Measurements from ENCODE around the gene PUS7. TPM values are rescaled to one million over a fixed set of nuclear protein-coding genes. Genes with fewer than 3 reads are reported as not detected.
"Not testable (repeated sequence)": the region's sequence is repeated elsewhere in the genome, so short reads cannot be mapped to it uniquely, and the experiment has no call there.

The PUS7 gene
- total RNA-seq, 8 experiments from 2014 or later, result 7.2 to 42.6 (median 14.3) TPM

DNA sequence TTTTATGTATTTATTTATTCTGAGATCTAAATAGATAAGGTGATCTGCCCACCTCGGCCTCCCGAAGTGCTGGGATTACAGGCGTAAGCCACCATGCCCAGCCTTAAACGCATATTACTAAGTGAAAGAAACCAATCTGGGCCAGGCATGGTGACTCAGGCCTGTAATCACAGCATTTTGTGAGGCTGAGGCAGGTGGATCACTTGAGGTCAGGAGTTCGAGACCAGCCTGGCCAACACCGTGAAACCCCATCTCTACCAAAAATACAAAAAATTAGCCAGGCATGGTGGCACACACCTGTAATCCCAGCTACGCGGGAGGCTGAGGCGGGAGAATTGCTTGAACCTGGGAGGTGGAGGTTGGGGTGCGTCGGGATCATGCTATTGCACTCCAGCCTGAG, 2.4 kb upstream of the PUS7 start:
- in situ Hi-C loops (cut with MboI; ENCODE audit: low pct_unique_long_range_greater_than_20kb in 2 of 9, low sequenced_read_pairs in 9 of 9, unreplicated experiment in 9 of 9); H3K4me1 ChIP-seq (replicated peaks in 1 of 2); H3K4me3 ChIP-seq; ATAC-seq (replicated peaks in 6 of 8); H3K27ac ChIP-seq: not testable (repeated sequence)
- 73 to 100% (median 93%) methylated on average over 1 to 11 of the region's 11 CpGs for WGBS, 10 experiments

- ATAC-seq (replicated peaks in 6 of 8), result peak; percentile 57 to 67 (median 62)
- H3K4me1 ChIP-seq (replicated peaks in 1 of 2), result peaks cover 8% of the 10 kb centered on the region in 2 donors
- H3K27ac ChIP-seq, result peak overlapping the region; percentile 63 to 65
- WGBS, 10 experiments, result 0 to 35% (median 20%) methylated on average over 1 to 12 of the region's 25 CpGs; no CpG with 5 or more reads in 1 of the 10 experiments
- H3K4me3 ChIP-seq, result peak overlapping the region; percentile 67 to 98 (median 71)
- in situ Hi-C loops (cut with MboI; ENCODE audit: low pct_unique_long_range_greater_than_20kb in 2 of 9, low sequenced_read_pairs in 9 of 9, unreplicated experiment in 9 of 9), result no loop called here
These were observed 899 bp downstream of the PUS7 start for GRCh38 chr7:105521027-105521716.

GRCh38 chr7:105520620-105521019, 1.5 kb downstream of the PUS7 start:
- H3K27ac ChIP-seq; H3K4me1 ChIP-seq (replicated peaks in 1 of 2); in situ Hi-C loops (cut with MboI; ENCODE audit: low pct_unique_long_range_greater_than_20kb in 2 of 9, low sequenced_read_pairs in 9 of 9, unreplicated experiment in 9 of 9); ATAC-seq (replicated peaks in 6 of 8): not testable (repeated sequence)
- 67 to 100% (median 93%) methylated on average over 2 to 6 of the region's 7 CpGs; no CpG with 5 or more reads in 1 of the 10 experiments for WGBS, 10 experiments
- peak overlapping the region in 2 of 5 donors; percentile 67 to 98 for H3K4me3 ChIP-seq

GRCh38 chr7:105519353-105519752, 2.7 kb downstream of the PUS7 start:
- peaks cover 8% of the 10 kb centered on the region in 2 donors for H3K4me1 ChIP-seq (replicated peaks in 1 of 2)
- H3K27ac ChIP-seq, result no peak overlapping the region
- WGBS, 10 experiments, result 40 to 100% (median 83%) methylated on average over 1 to 5 of the region's 6 CpGs; no CpG with 5 or more reads in 2 of the 10 experiments
- no peak for ATAC-seq (replicated peaks in 6 of 8)
- H3K4me3 ChIP-seq, result no peak overlapping the region
- in situ Hi-C loops (cut with MboI; ENCODE audit: low pct_unique_long_range_greater_than_20kb in 2 of 9, low sequenced_read_pairs in 9 of 9, unreplicated experiment in 9 of 9), result no loop called here

DNA sequence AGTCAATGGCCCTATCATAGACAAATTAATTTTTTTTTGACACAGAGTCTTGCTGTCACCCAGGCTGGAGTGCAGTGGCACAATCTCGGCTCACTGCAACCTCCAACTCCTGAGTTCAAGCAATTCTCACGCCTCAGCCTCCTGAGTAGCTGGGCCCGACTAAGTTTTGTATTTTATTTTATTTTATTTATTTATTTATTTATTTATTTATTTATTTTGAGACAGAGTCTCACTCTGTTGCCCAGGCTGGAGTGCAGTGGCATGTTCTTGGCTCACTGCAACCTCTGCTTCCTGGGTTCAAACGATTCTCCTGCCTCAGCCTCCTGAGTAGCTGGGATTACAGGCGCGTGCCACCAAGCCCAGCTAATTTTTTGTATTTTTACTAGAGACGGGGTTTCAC, 6.5 kb downstream of the PUS7 start:
- in situ Hi-C loops (cut with MboI; ENCODE audit: low pct_unique_long_range_greater_than_20kb in 2 of 9, low sequenced_read_pairs in 9 of 9, unreplicated experiment in 9 of 9); H3K27ac ChIP-seq; ATAC-seq (replicated peaks in 6 of 8); H3K4me3 ChIP-seq; H3K4me1 ChIP-seq (replicated peaks in 1 of 2): not testable (repeated sequence)
- 89 to 100% (median 96%) methylated on average over 1 to 7 of the region's 7 CpGs; no CpG with 5 or more reads in 1 of the 10 experiments for WGBS, 10 experiments

- Histone ChIP-seq H3K27ac (no peak overlapping the region), H3K4me3 (no peak overlapping the region), H3K4me1 (replicated peaks in 1 of 2) (no peaks in the 10 kb centered on the region)
- WGBS, 10 experiments, result 57 to 100% (median 92%) methylated on average over 1 to 3 of the region's 4 CpGs; no CpG with 5 or more reads in 3 of the 10 experiments
- no peak for ATAC-seq (replicated peaks in 6 of 8)
- in situ Hi-C loops (cut with MboI; ENCODE audit: low pct_unique_long_range_greater_than_20kb in 2 of 9, low sequenced_read_pairs in 9 of 9, unreplicated experiment in 9 of 9), result no loop called here
These were observed 9.0 kb downstream of the PUS7 start for GRCh38 chr7:105512926-105513526.

DNA sequence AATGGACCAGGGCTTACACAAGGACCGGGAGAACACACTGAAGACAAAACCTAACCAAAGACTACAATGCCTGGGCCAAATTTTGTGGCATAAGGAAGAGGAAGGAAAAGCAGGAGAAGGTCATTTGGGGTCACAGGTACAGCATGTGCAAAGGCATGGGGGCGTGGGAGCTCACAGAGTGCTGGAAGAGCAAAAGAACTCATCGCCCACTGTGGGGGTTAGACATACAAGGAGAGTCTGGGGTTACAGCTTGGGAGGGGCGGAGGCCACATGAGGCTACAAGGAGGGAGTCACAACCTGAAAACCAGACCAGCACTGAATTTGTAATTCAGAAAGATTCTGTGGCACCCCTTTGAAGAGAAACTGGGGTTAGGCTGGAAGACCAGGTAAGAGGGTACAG, 9.7 kb downstream of the PUS7 start:
- no peak overlapping the region for H3K27ac ChIP-seq
- no peak for ATAC-seq (replicated peaks in 6 of 8)

GRCh38 chr7:105502173-105502572, 19.9 kb downstream of the PUS7 start:
- 62 to 100% (median 94%) methylated on average over 2 to 8 of the region's 9 CpGs for WGBS, 10 experiments
- no peak overlapping the region for H3K4me3 ChIP-seq
- in situ Hi-C loops (cut with MboI; ENCODE audit: low pct_unique_long_range_greater_than_20kb in 2 of 9, low sequenced_read_pairs in 9 of 9, unreplicated experiment in 9 of 9), result no loop called here
- H3K27ac ChIP-seq, result no peak overlapping the region
- ATAC-seq (replicated peaks in 6 of 8), result no peak
- no peaks in the 10 kb centered on the region for H3K4me1 ChIP-seq (replicated peaks in 1 of 2)

More for the DNA sequence above, 9.7 kb downstream of the PUS7 start:
- in situ Hi-C loops (cut with MboI; ENCODE audit: low pct_unique_long_range_greater_than_20kb in 2 of 9, low sequenced_read_pairs in 9 of 9, unreplicated experiment in 9 of 9), result no loop called here
- 60 to 100% (median 88%) methylated on average over 1 to 4 of the region's 4 CpGs; no CpG with 5 or more reads in 1 of the 10 experiments for WGBS, 10 experiments
- no peak overlapping the region for H3K4me3 ChIP-seq
- no peaks in the 10 kb centered on the region for H3K4me1 ChIP-seq (replicated peaks in 1 of 2)

GRCh38 chr7:105497016-105497415, 25.1 kb downstream of the PUS7 start:
- in situ Hi-C loops (cut with MboI; ENCODE audit: low pct_unique_long_range_greater_than_20kb in 2 of 9, low sequenced_read_pairs in 9 of 9, unreplicated experiment in 9 of 9), result no loop called here
- ATAC-seq (replicated peaks in 6 of 8), result peak in 1 of 8 experiments; percentile 26
- no peaks in the 10 kb centered on the region for H3K4me1 ChIP-seq (replicated peaks in 1 of 2)
- no peak overlapping the region for H3K4me3 ChIP-seq
- H3K27ac ChIP-seq, result no peak overlapping the region
- 60 to 100% (median 92%) methylated on average over 1 to 5 of the region's 5 CpGs for WGBS, 10 experiments

GRCh38 chr7:105496521-105496920, 25.6 kb downstream of the PUS7 start:
- H3K27ac ChIP-seq, result no peak overlapping the region
- no peaks in the 10 kb centered on the region for H3K4me1 ChIP-seq (replicated peaks in 1 of 2)
- in situ Hi-C loops (cut with MboI; ENCODE audit: low pct_unique_long_range_greater_than_20kb in 2 of 9, low sequenced_read_pairs in 9 of 9, unreplicated experiment in 9 of 9), result no loop called here
- no peak overlapping the region for H3K4me3 ChIP-seq
- WGBS, 10 experiments, result 12 to 100% (median 96%) methylated on average over 1 to 2 of the region's 2 CpGs; no CpG with 5 or more reads in 1 of the 10 experiments
- peak in 1 of 8 experiments; percentile 43 for ATAC-seq (replicated peaks in 6 of 8)

- WGBS, 10 experiments, result 28 to 100% (median 91%) methylated on average over 1 to 5 of the region's 5 CpGs
- H3K27ac ChIP-seq, result no peak overlapping the region
- in situ Hi-C loops (cut with MboI; ENCODE audit: low pct_unique_long_range_greater_than_20kb in 2 of 9, low sequenced_read_pairs in 9 of 9, unreplicated experiment in 9 of 9), result no loop called here
- no peaks in the 10 kb centered on the region for H3K4me1 ChIP-seq (replicated peaks in 1 of 2)
- no peak overlapping the region for H3K4me3 ChIP-seq
- no peak for ATAC-seq (replicated peaks in 6 of 8)
These were observed 28.2 kb downstream of the PUS7 start for GRCh38 chr7:105493923-105494315.

- no peak for ATAC-seq (replicated peaks in 6 of 8)
- 88 to 100% (median 100%) methylated on average over 1 to 6 of the region's 7 CpGs; no CpG with 5 or more reads in 1 of the 10 experiments for WGBS, 10 experiments
- no peaks in the 10 kb centered on the region for H3K4me1 ChIP-seq (replicated peaks in 1 of 2)
- H3K27ac ChIP-seq, result no peak overlapping the region
- H3K4me3 ChIP-seq, result no peak overlapping the region
- in situ Hi-C loops (cut with MboI; ENCODE audit: low pct_unique_long_range_greater_than_20kb in 2 of 9, low sequenced_read_pairs in 9 of 9, unreplicated experiment in 9 of 9), result no loop called here
These were observed 28.7 kb downstream of the PUS7 start for GRCh38 chr7:105493196-105493922.

- 90 to 100% (median 100%) methylated on average over 1 to 3 of the region's 3 CpGs; no CpG with 5 or more reads in 2 of the 10 experiments for WGBS, 10 experiments
- Histone ChIP-seq H3K4me1 (replicated peaks in 1 of 2) (no peaks in the 10 kb centered on the region), H3K4me3 (no peak overlapping the region), H3K27ac (no peak overlapping the region)
- ATAC-seq (replicated peaks in 6 of 8), result no peak
- in situ Hi-C loops (cut with MboI; ENCODE audit: low pct_unique_long_range_greater_than_20kb in 2 of 9, low sequenced_read_pairs in 9 of 9, unreplicated experiment in 9 of 9), result no loop called here
These were observed 32.7 kb downstream of the PUS7 start for GRCh38 chr7:105489409-105489808.
